K562 (cell line): ENCODE results near the gene CHKB. TPM values are rescaled to one million over a fixed set of nuclear protein-coding genes. Genes with fewer than 3 reads are reported as not detected.

ENCODE experiments used
- ELF1 ChIP-seq: fragments of 200-800 bp; sonication (Bioruptor generic); IDR thresholded peaks from 2 replicates; pipeline ENCODE4 v1.6.1; 2016; ENCODE audit warnings: missing genetic modification characterization, missing compliant biosample characterization
- GABPB1 ChIP-seq: sonication (generic); formaldehyde crosslinking; IDR thresholded peaks from 2 replicates; pipeline ENCODE4 v1.8.0; 2022; ENCODE audit warnings: mild to moderate bottlenecking, missing genetic modification reagents
- KDM5B ChIP-seq: fragments of 200-600 bp; sonication (generic); IDR thresholded peaks from 2 replicates; pipeline ENCODE4 v1.6.1; 2012; ENCODE audit warnings: low read depth, mild to moderate bottlenecking, moderate library complexity, low read length, control low read depth, inconsistent platforms; ENCODE audit not compliant: insufficient replicate concordance
- MECOM ChIP-seq: fragments of 250-450 bp; sonication (Bioruptor Pico); IDR thresholded peaks from 2 replicates; pipeline ENCODE4 v1.8.0; 2022; ENCODE audit warnings: inconsistent platforms
- NBN ChIP-seq: fragments of 450-650 bp; IDR thresholded peaks from 2 replicates; pipeline ENCODE4 v1.6.1; 2016; ENCODE audit warnings: low read depth, mild to moderate bottlenecking
- NR2C1 ChIP-seq, 2 experiments: fragments of 450-650 bp; IDR thresholded peaks; 2 replicates each; pipeline ENCODE4 v1.6.1; 2017; ENCODE audit warnings: mild to moderate bottlenecking in 2 of 2, antibody characterized with exemption in 1 of 2, inconsistent platforms in 1 of 2, missing compliant biosample characterization in 1 of 2, missing genetic modification characterization in 1 of 2
- PYGO2 ChIP-seq: fragments of 450-650 bp; IDR thresholded peaks from 2 replicates; pipeline ENCODE4 v1.6.1; 2016; ENCODE audit warnings: mild to moderate bottlenecking, missing genetic modification characterization, moderate library complexity, missing compliant biosample characterization
- RBFOX2 ChIP-seq: fragments of 200-400 bp; formaldehyde crosslinking; IDR thresholded peaks from 2 replicates; pipeline ENCODE4 v1.6.1; 2017; ENCODE audit warnings: low read depth, mild to moderate bottlenecking, low read length, moderate library complexity
- SAP30 ChIP-seq: fragments of 200-600 bp; sonication (generic); IDR thresholded peaks from 2 replicates; pipeline ENCODE4 v1.6.1; 2012; ENCODE audit warnings: borderline replicate concordance, low read depth, mild to moderate bottlenecking, moderate library complexity, low read length, control low read depth, inconsistent platforms; ENCODE audit not compliant: insufficient read depth, poor library complexity, severe bottlenecking
- SIRT6 ChIP-seq: IDR thresholded peaks from one replicate; pipeline ENCODE4 v1.6.1; 2012; ENCODE audit warnings: low read depth, mild to moderate bottlenecking, control low read depth, inconsistent platforms, low read length, moderate library complexity
- SMAD1 ChIP-seq: fragments of 150-350 bp; IDR thresholded peaks from 2 replicates; pipeline ENCODE4 v1.6.1; 2014; ENCODE audit warnings: low read length, low read depth; ENCODE audit not compliant: partially characterized antibody
- TBP ChIP-seq: optimal IDR thresholded peaks from 2 replicates; pipeline ENCODE3; 2011; ENCODE audit warnings: low read depth, low read length, improper control_type of control experiment
- TRIM28 ChIP-seq: fragments of 450-650 bp; IDR thresholded peaks from 2 replicates; pipeline ENCODE4 v1.6.1; 2017
- ZFX ChIP-seq: sonication (generic); formaldehyde crosslinking; IDR thresholded peaks from 2 replicates; pipeline ENCODE4 v1.8.0; 2022; ENCODE audit warnings: mild to moderate bottlenecking, missing genetic modification reagents, moderate library complexity
- ZKSCAN8 ChIP-seq: fragments of 200-800 bp; sonication (Bioruptor generic); IDR thresholded peaks from 2 replicates; pipeline ENCODE4 v1.6.1; 2016; ENCODE audit warnings: missing genetic modification characterization, missing compliant biosample characterization
- ZNF444 ChIP-seq: fragments of 250-450 bp; sonication (Bioruptor Pico); IDR thresholded peaks from 2 replicates; pipeline ENCODE4 v1.4.0; 2020; ENCODE audit warnings: mild to moderate bottlenecking, moderate library complexity
- ZNF764 ChIP-seq: fragments of 250-450 bp; sonication (Bioruptor Pico); IDR thresholded peaks from 2 replicates; pipeline ENCODE4 v1.4.0; 2020; ENCODE audit warnings: low read depth, mild to moderate bottlenecking, moderate library complexity
- polyA plus RNA-seq, 8 experiments: library from polyadenylated mRNA; depleted of rRNA in 4 of 8; stranded (reverse) in 5 of 8; unstranded in 3 of 8; fragments of >200 nt; fragmentation: Nextera tagmentation in 2 of 8; fragmentation: Illumina TruSeq in 1 of 8; extraction: Ambion mirVana in 2 of 8; extraction: Trizol in 1 of 8; gene quantifications; 2 replicates each; pipeline versions ENCODE4 v1.2.1 to v1.2.3, GENCODE V29; 2011 to 2014; ENCODE audit warnings: inconsistent platforms in 1 of 8, missing spikeins in 1 of 8
- total RNA-seq, 7 experiments: library from RNA; depleted of rRNA in 6 of 7; stranded (reverse); fragments of >200 nt in 6 of 7; fragmentation: Illumina TruSeq in 2 of 7; extraction: Trizol in 2 of 7; gene quantifications; 2 replicates each; pipeline versions ENCODE4 v1.2.1 to v1.2.3, GENCODE V29; 2011 to 2021; ENCODE audit warnings: low replicate concordance in 1 of 7
- TF ChIP-seq, protein P1 (sequence below): fragments of 200-800 bp; sonication (Bioruptor generic); IDR thresholded peaks from 2 replicates; pipeline ENCODE4 v1.6.1; 2017; ENCODE audit warnings: missing genetic modification characterization, missing compliant biosample characterization
- TF ChIP-seq, protein P2 (sequence below), 2 experiments: fragments of 450-650 bp; IDR thresholded peaks; 2 replicates each; pipeline ENCODE4 v1.6.1; 2016
- TF ChIP-seq, protein P3 (sequence below), 2 experiments: fragments of 450-650 bp; conservative IDR thresholded peaks; 2 replicates each; pipeline ENCODE4 v1.6.1; 2017; ENCODE audit warnings: mild to moderate bottlenecking in 2 of 2, moderate library complexity in 2 of 2
- TF ChIP-seq, protein P4 (sequence below): fragments of 450-650 bp; formaldehyde crosslinking; IDR thresholded peaks from 2 replicates; pipeline ENCODE4 v1.4.0; 2022; ENCODE audit warnings: missing genetic modification characterization

The CHKB gene
- total and polyA plus RNA-seq, 9 of the 15 experiments (the other 6 are each of a cell fraction or from before 2014, with no cell fraction given) = 2.7 to 31.0 (median 11.0) TPM

GRCh38 chr22:50627642-50628542 lies 45.2 kb upstream of the CHKB start, which contains the start of gene ARSA (continued):
- TF ChIP-seq ZNF764 (CRISPR knock-in tag) (no peak), ZKSCAN8 (CRISPR knock-in tag) (no peak), NBN (no peak), KDM5B (peak; percentile 56), SIRT6 (no peak), PYGO2 (no peak), ELF1 (tag) (peak; percentile 65), SAP30 (peak; percentile 50), ZNF444 (CRISPR knock-in tag) (no peak), GABPB1 (CRISPR knock-in tag) (peak; percentile 14; the same call in 1 of the 2 replicates), SMAD1 (no peak), MECOM (CRISPR knock-in tag) (no peak), TRIM28 (no peak), TBP (peak; percentile 30), ZFX (CRISPR knock-in tag) (peak; percentile 34; the same call in 1 of the 2 replicates), RBFOX2 (peak; percentile 63), NR2C1 (IDR thresholded peaks at IDR 0.05) (peak; percentile 89), NR2C1 (tag; IDR thresholded peaks at IDR 0.05) (peak; percentile 90)
- TF ChIP-seq, protein P1, sequence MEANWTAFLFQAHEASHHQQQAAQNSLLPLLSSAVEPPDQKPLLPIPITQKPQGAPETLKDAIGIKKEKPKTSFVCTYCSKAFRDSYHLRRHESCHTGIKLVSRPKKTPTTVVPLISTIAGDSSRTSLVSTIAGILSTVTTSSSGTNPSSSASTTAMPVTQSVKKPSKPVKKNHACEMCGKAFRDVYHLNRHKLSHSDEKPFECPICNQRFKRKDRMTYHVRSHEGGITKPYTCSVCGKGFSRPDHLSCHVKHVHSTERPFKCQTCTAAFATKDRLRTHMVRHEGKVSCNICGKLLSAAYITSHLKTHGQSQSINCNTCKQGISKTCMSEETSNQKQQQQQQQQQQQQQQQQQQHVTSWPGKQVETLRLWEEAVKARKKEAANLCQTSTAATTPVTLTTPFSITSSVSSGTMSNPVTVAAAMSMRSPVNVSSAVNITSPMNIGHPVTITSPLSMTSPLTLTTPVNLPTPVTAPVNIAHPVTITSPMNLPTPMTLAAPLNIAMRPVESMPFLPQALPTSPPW = peak; percentile 45
- TF ChIP-seq, protein P2, sequence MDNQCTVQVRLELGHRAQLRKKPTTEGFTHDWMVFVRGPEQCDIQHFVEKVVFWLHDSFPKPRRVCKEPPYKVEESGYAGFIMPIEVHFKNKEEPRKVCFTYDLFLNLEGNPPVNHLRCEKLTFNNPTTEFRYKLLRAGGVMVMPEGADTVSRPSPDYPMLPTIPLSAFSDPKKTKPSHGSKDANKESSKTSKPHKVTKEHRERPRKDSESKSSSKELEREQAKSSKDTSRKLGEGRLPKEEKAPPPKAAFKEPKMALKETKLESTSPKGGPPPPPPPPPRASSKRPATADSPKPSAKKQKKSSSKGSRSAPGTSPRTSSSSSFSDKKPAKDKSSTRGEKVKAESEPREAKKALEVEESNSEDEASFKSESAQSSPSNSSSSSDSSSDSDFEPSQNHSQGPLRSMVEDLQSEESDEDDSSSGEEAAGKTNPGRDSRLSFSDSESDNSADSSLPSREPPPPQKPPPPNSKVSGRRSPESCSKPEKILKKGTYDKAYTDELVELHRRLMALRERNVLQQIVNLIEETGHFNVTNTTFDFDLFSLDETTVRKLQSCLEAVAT (IDR thresholded peaks at IDR 0.05) = no peak
- TF ChIP-seq, protein P3, sequence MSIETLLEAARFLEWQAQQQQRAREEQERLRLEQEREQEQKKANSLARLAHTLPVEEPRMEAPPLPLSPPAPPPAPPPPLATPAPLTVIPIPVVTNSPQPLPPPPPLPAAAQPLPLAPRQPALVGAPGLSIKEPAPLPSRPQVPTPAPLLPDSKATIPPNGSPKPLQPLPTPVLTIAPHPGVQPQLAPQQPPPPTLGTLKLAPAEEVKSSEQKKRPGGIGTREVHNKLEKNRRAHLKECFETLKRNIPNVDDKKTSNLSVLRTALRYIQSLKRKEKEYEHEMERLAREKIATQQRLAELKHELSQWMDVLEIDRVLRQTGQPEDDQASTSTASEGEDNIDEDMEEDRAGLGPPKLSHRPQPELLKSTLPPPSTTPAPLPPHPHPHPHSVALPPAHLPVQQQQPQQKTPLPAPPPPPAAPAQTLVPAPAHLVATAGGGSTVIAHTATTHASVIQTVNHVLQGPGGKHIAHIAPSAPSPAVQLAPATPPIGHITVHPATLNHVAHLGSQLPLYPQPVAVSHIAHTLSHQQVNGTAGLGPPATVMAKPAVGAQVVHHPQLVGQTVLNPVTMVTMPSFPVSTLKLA (conservative IDR thresholded peaks at IDR 0.05) = peak in 1 of 2 experiments; percentile 30; a peak in 1 of 4 replicates
- TF ChIP-seq, protein P4, sequence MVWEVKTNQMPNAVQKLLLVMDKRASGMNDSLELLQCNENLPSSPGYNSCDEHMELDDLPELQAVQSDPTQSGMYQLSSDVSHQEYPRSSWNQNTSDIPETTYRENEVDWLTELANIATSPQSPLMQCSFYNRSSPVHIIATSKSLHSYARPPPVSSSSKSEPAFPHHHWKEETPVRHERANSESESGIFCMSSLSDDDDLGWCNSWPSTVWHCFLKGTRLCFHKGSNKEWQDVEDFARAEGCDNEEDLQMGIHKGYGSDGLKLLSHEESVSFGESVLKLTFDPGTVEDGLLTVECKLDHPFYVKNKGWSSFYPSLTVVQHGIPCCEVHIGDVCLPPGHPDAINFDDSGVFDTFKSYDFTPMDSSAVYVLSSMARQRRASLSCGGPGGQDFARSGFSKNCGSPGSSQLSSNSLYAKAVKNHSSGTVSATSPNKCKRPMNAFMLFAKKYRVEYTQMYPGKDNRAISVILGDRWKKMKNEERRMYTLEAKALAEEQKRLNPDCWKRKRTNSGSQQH (CRISPR knock-in tag) = no peak
